Spleen (tissue), 7 donors: ENCODE results near the gene CATSPERB.

Experiments
- POLR2A ChIP-seq, 3 donors: fragments of 450-650 bp; IDR thresholded peaks; one replicate each; pipeline ENCODE4 v1.5.1; 2017; ENCODE audit warnings: antibody characterized with exemption in 3 of 3, mild to moderate bottlenecking in 1 of 3
- POLR2AphosphoS5 ChIP-seq, 3 donors: sonication (generic); formaldehyde crosslinking; IDR thresholded peaks; one replicate each; pipeline ENCODE4 v1.5.1; 2017; ENCODE audit warnings: antibody characterized with exemption in 3 of 3
- TF ChIP-seq, protein P1 (sequence below), 11 experiments: fragments of 200-600 bp in 7 of 11; fragments of 450-650 bp in 4 of 11; sonication (generic) in 4 of 11; IDR thresholded peaks in 8 of 11; conservative IDR thresholded peaks in 3 of 11; 1 replicate in 7 of 11; 2 replicates in 4 of 11; pipeline versions ENCODE4 v1.4.0 to v1.8.0; 2016 to 2021; ENCODE audit warnings: antibody characterized with exemption in 11 of 11, inconsistent platforms in 4 of 11, mild to moderate bottlenecking in 1 of 11
- donor health status: DM: no; HTN: no; CAD: no; lungs with moderate emphysema.
- donor health status: DM: no; HTN: no; CAD: no.
- donor health status: DM: no; HTN: no; CAD: no.

DNA sequence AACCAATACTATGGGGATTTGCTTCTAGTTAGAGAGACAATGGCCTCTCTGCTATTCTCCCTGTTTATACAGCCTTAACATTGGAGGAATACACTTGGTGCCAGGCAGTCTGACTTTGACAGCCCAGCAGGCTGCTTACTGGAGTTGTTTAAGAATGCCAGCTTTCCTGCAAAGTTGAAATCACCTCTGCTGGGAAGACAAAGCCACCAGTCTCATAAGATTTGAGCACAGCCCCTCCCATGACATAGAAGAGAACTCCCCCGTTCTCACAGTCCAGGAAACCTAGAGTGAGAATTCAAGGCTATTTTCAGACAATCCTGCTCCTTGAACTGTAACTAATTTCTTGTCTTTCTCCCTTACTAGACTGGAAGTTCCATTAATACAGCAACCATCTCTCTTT is 21.1 kb upstream of the CATSPERB start:
- TF ChIP-seq POLR2A (IDR thresholded peaks at IDR 0.05) (no peak), POLR2AphosphoS5 (IDR thresholded peaks at IDR 0.05) (no peak)
- TF ChIP-seq, protein P1, sequence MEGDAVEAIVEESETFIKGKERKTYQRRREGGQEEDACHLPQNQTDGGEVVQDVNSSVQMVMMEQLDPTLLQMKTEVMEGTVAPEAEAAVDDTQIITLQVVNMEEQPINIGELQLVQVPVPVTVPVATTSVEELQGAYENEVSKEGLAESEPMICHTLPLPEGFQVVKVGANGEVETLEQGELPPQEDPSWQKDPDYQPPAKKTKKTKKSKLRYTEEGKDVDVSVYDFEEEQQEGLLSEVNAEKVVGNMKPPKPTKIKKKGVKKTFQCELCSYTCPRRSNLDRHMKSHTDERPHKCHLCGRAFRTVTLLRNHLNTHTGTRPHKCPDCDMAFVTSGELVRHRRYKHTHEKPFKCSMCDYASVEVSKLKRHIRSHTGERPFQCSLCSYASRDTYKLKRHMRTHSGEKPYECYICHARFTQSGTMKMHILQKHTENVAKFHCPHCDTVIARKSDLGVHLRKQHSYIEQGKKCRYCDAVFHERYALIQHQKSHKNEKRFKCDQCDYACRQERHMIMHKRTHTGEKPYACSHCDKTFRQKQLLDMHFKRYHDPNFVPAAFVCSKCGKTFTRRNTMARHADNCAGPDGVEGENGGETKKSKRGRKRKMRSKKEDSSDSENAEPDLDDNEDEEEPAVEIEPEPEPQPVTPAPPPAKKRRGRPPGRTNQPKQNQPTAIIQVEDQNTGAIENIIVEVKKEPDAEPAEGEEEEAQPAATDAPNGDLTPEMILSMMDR (IDR thresholded peaks at IDR 0.05 in 8 of 11, conservative IDR thresholded peaks at IDR 0.05 in 3 of 11), result no peak
